ENCODE results near the gene PRM2.
"Not testable (repeated sequence)": the region's sequence is repeated elsewhere in the genome, so short reads cannot be mapped to it uniquely, and the experiment has no call there.

The PRM2 gene

GRCh38 chr16:11291091-11291703 is 14.9 kb upstream of the PRM2 start (continued):
- no peak for TF ChIP-seq TSHZ2 (CRISPR knock-in tag; IDR thresholded peaks at IDR 0.05)
- TF ChIP-seq ZFP3 (CRISPR knock-in tag; IDR thresholded peaks at IDR 0.05) = no peak
- TF ChIP-seq ZNF8 (CRISPR knock-in tag; IDR thresholded peaks at IDR 0.05) = no peak
- TF ChIP-seq ISL1 (CRISPR knock-in tag; IDR thresholded peaks at IDR 0.05) = no peak
- no peak for TF ChIP-seq TCF4 (CRISPR knock-in tag; IDR thresholded peaks at IDR 0.05; ENCODE audit: borderline replicate concordance)
- no peak for TF ChIP-seq BACH2 (CRISPR knock-in tag; IDR thresholded peaks at IDR 0.05; ENCODE audit: borderline replicate concordance)

- TF ChIP-seq POU6F1 (CRISPR knock-in tag; IDR thresholded peaks at IDR 0.05; ENCODE audit: borderline replicate concordance, low read depth) (no peak), GLIS3 (CRISPR knock-in tag; IDR thresholded peaks at IDR 0.05) (no peak), CSDC2 (CRISPR knock-in tag; IDR thresholded peaks at IDR 0.05) (no peak), ZFP3 (CRISPR knock-in tag; IDR thresholded peaks at IDR 0.05) (no peak)
- ATAC-seq = no peak
These were observed 14.0 kb upstream of the PRM2 start for GRCh38 chr16:11290102-11290893.

- ATAC-seq = not testable (repeated sequence)
These were observed 13.4 kb upstream of the PRM2 start for GRCh38 chr16:11289696-11290095.

- ATAC-seq = no peak
- TF ChIP-seq ZNF70 (CRISPR knock-in tag; IDR thresholded peaks at IDR 0.05) (no peak), ZC3H10 (CRISPR knock-in tag; IDR thresholded peaks at IDR 0.05) (no peak), PATZ1 (CRISPR knock-in tag; IDR thresholded peaks at IDR 0.05; ENCODE audit: borderline replicate concordance) (no peak), ZNF8 (CRISPR knock-in tag; IDR thresholded peaks at IDR 0.05) (no peak), ARNTL (CRISPR knock-in tag; IDR thresholded peaks at IDR 0.05; ENCODE audit: borderline replicate concordance, low read depth) (no peak)
These were observed 12.9 kb upstream of the PRM2 start for GRCh38 chr16:11289202-11289601.

- no peak for TF ChIP-seq BACH2 (CRISPR knock-in tag; IDR thresholded peaks at IDR 0.05; ENCODE audit: borderline replicate concordance)
- no peak for TF ChIP-seq ISL1 (CRISPR knock-in tag; IDR thresholded peaks at IDR 0.05)
- no peak for TF ChIP-seq POU6F1 (CRISPR knock-in tag; IDR thresholded peaks at IDR 0.05; ENCODE audit: borderline replicate concordance, low read depth)
- TF ChIP-seq ZNF70 (CRISPR knock-in tag; IDR thresholded peaks at IDR 0.05) = no peak
- no peak for TF ChIP-seq ZNF8 (CRISPR knock-in tag; IDR thresholded peaks at IDR 0.05)
- no peak for TF ChIP-seq RARB (CRISPR knock-in tag; IDR thresholded peaks at IDR 0.05)
- TF ChIP-seq ZFP30 (CRISPR knock-in tag; IDR thresholded peaks at IDR 0.05) = no peak
- no peak for TF ChIP-seq OSR1 (CRISPR knock-in tag; IDR thresholded peaks at IDR 0.05)
- TF ChIP-seq CSDC2 (CRISPR knock-in tag; IDR thresholded peaks at IDR 0.05) = no peak
- no peak for TF ChIP-seq PPARA (CRISPR knock-in tag; IDR thresholded peaks at IDR 0.05; ENCODE audit: borderline replicate concordance)
- no peak for TF ChIP-seq TOX (CRISPR knock-in tag; IDR thresholded peaks at IDR 0.05; ENCODE audit: borderline replicate concordance)
- TF ChIP-seq ESRRG (CRISPR knock-in tag; IDR thresholded peaks at IDR 0.05) = no peak
- TF ChIP-seq GLIS3 (CRISPR knock-in tag; IDR thresholded peaks at IDR 0.05) = no peak
- TF ChIP-seq TSHZ2 (CRISPR knock-in tag; IDR thresholded peaks at IDR 0.05) = no peak
- no peak for ATAC-seq
These were observed 9.6 kb upstream of the PRM2 start for GRCh38 chr16:11285842-11286241.

Data from SK-N-SH treated with all-trans-retinoic acid at 6 μM for 48 hours (cell line).